Psoas muscle (tissue), 8 donors: ENCODE measurements around the gene OPA3. TPM values are rescaled to one million over a fixed set of nuclear protein-coding genes. Genes with fewer than 3 reads are reported as not detected.
A peak's percentile ranks its signal among the peaks of the same experiment; 100 is the strongest.

Experiments used
- ATAC-seq, 4 donors: fragments of 200-7000 bp; cut with Tn5 transposase; one replicate each; pipeline ENCODE4 v1.9.1; 2020; ENCODE audit warnings: moderate library complexity in 3 of 4, mild to moderate bottlenecking in 2 of 4
- DNase-seq, 2 donors: peaks; one replicate each; pipeline ENCODE4 v3.0.0-alpha.2; 2020
- H3K27ac ChIP-seq: fragments of 200-600 bp; one replicate; pipeline ENCODE4 v1.8.0; 2022
- H3K27me3 ChIP-seq, 3 donors: fragments of 200-600 bp in 1 of 3; one replicate each; pipeline versions ENCODE4 v1.6.1 to v1.8.0; 2013 to 2022; ENCODE audit warnings: low read length in 2 of 3, mild to moderate bottlenecking in 2 of 3, moderate library complexity in 1 of 3; ENCODE audit not compliant: insufficient read depth in 3 of 3
- H3K36me3 ChIP-seq, 2 donors: fragments of 200-600 bp in 1 of 2; one replicate each; pipeline versions ENCODE4 v1.6.1 to v1.8.0; 2013 to 2022; ENCODE audit warnings: low read depth in 1 of 2, mild to moderate bottlenecking in 1 of 2, moderate library complexity in 1 of 2; ENCODE audit not compliant: insufficient read depth in 1 of 2
- H3K4me1 ChIP-seq: fragments of 200-600 bp; one replicate; pipeline ENCODE4 v1.8.0; 2022
- H3K4me3 ChIP-seq: fragments of 200-600 bp; one replicate; pipeline ENCODE4 v1.8.0; 2022; ENCODE audit warnings: mild to moderate bottlenecking
- H3K9me3 ChIP-seq: fragments of 200-600 bp; one replicate; pipeline ENCODE4 v1.8.0; 2022
- WGBS, 3 donors: extraction: QIAGEN DNeasy Blood & Tissue Kit; methylation state at CpG; one replicate each; pipeline versions ENCODE4 v1.1.6 to v1.1.7; 2013; 5-methylcytosine and 5-hydroxymethylcytosine counted together
- intact Hi-C, 2 donors: fragments of 100-400 bp; cut with DNase I; formaldehyde crosslinking; loops; one replicate each; pipeline versions ENCODE4 v1.11.0 to v1.14.2; 2022
- polyA plus RNA-seq, 3 donors: library from polyadenylated mRNA; stranded (reverse); fragments of 200-250 nt; gene quantifications; one replicate each; pipeline ENCODE4 v1.2.3, GENCODE V29; 2013
- total RNA-seq, 4 donors: library from RNA; stranded (reverse); fragmentation: NEBNext Ultra II Directional in 2 of 4; extraction: Animal tissue kit (Norgen Biotek cat#: 25700) in 2 of 4; gene quantifications; one replicate each; pipeline versions ENCODE4 v1.2.1 to v1.2.4, GENCODE V29; 2021 to 2023
- TF ChIP-seq, protein P1 (sequence below): fragments of 200-600 bp; IDR thresholded peaks from one replicate; pipeline ENCODE4 v1.8.0; 2022; ENCODE audit warnings: antibody characterized with exemption
- donor health status: healthy with polysubstance abuse.
- donor health status: DM: no; HTN: no; CAD: no; lungs with moderate emphysema.
- donor health status: Bipolar disorder and iron deficiency.
- donor health status: healthy.
- donor health status: DM: yes; HTN: yes; CAD: no.
- donor health status: DM: no; HTN: no; CAD: no.
- donor health status: DM: no; HTN: no; CAD: no.
- donor health status: DM: yes; HTN: yes; CAD: no.

OPA3 gene
- total and polyA plus RNA-seq, 7 donors: 9.1 to 27.6 (median 15.8) TPM

DNA sequence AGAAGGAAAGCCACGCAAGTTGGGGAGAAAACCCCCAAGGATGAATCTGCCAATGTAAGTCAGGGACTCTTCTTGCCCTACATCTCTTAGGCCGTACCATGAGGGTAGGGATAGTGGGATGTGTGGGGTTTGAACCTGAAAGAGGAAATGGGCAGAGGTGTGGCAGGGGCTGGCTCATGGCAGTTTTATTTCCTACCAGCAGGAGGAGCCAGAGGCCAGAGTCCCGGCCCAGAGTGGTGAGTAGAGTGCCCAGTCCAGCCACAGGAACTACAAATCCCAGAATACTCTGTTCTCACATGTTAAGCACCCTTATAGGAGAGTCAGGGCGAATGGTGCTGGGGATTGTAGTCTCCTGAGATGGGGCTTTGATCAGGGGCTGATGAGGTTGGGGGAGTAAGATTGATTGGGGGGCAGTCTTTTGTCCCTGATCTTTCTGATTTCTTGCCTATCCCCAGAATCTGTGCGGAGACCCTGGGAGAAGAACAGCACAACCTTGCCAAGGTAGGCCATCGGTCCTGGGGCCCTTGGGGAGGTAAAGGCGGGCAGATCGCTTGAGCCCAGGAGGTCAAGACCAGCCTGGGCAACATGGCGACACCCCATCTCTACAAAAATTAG is 60.9 kb downstream of the OPA3 start:
- ATAC-seq: peak; percentile 91 to 98 (median 96)
- H3K36me3 ChIP-seq: peaks cover 15 to 73% of the 10 kb centered on the region in 2 donors

DNA sequence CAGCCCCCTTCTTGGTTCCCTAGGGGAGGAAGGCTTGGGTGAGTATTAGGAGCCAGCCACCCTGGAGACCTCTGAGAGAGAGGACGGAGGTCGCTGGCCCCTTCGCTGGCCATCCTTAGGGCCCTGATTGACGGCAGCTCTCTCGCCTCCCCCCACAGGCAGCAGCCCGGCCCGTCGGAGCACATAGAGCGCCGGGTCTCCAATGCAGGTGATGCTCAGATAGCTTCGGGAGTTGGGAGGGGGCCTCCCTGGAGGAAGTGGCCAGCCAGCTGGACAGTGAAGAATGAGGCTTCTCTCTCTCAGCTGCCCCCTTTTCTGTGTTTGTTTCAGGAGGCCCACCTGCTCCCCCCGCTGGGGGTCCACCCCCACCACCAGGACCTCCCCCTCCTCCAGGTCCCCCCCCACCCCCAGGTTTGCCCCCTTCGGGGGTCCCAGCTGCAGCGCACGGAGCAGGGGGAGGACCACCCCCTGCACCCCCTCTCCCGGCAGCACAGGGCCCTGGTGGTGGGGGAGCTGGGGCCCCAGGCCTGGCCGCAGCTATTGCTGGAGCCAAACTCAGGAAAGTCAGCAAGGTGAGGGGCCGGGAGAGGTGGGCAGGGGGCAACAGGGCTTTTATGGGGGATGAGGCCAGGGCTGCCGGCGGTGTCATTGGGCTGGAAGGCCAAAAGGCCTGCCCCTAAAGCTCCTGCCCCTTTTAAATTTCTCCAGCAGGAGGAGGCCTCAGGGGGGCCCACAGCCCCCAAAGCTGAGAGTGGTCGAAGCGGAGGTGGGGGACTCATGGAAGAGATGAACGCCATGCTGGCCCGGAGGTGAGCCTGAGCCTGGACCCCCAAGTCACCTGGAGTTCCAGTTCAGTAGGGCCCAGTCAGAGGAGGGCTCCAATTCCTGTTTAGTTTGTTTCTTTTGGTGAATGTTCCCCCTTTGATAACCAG is 62.3 kb downstream of the OPA3 start:
- Histone ChIP-seq H3K27me3 (no peaks in the 10 kb centered on the region), H3K27ac (no peak overlapping the region), H3K4me3 (no peak overlapping the region), H3K4me1 (peaks cover 3% of the 10 kb centered on the region), H3K9me3 (no peaks in the 10 kb centered on the region), H3K36me3 (peaks cover 15 to 81% of the 10 kb centered on the region in 2 donors)
- TF ChIP-seq, protein P1, sequence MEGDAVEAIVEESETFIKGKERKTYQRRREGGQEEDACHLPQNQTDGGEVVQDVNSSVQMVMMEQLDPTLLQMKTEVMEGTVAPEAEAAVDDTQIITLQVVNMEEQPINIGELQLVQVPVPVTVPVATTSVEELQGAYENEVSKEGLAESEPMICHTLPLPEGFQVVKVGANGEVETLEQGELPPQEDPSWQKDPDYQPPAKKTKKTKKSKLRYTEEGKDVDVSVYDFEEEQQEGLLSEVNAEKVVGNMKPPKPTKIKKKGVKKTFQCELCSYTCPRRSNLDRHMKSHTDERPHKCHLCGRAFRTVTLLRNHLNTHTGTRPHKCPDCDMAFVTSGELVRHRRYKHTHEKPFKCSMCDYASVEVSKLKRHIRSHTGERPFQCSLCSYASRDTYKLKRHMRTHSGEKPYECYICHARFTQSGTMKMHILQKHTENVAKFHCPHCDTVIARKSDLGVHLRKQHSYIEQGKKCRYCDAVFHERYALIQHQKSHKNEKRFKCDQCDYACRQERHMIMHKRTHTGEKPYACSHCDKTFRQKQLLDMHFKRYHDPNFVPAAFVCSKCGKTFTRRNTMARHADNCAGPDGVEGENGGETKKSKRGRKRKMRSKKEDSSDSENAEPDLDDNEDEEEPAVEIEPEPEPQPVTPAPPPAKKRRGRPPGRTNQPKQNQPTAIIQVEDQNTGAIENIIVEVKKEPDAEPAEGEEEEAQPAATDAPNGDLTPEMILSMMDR: no peak
- DNase-seq: peak in 1 of 2 donors; percentile 48
- intact Hi-C loops: loop anchor here (2.0 to 5.0 kb wide), 2 partner anchors 35 to 121 kb away; no protein-coding TSS in a partner anchor
- no peak for ATAC-seq
- 81 to 87% (median 85%) methylated on average over 18 to 24 of the region's 24 CpGs for WGBS, 3 donors

More for the DNA sequence above, 60.9 kb downstream of the OPA3 start:
- TF ChIP-seq, protein P1: peak; percentile 89
- DNase-seq: peak; percentile 75 to 88
- 65 to 74% (median 69%) methylated on average over 9 of the region's 9 CpGs for WGBS, 3 donors
- peak overlapping the region; percentile 59 for H3K27ac ChIP-seq
- H3K9me3 ChIP-seq: no peaks in the 10 kb centered on the region
- intact Hi-C loops: loop anchor here (1.0 to 5.0 kb wide), 3 partner anchors 34 to 119 kb away; no protein-coding TSS in a partner anchor
- peaks cover 0 to 1% (median 1%) of the 10 kb centered on the region in 3 donors for H3K27me3 ChIP-seq
- H3K4me1 ChIP-seq: peaks cover 3% of the 10 kb centered on the region
- H3K4me3 ChIP-seq: no peak overlapping the region

DNA sequence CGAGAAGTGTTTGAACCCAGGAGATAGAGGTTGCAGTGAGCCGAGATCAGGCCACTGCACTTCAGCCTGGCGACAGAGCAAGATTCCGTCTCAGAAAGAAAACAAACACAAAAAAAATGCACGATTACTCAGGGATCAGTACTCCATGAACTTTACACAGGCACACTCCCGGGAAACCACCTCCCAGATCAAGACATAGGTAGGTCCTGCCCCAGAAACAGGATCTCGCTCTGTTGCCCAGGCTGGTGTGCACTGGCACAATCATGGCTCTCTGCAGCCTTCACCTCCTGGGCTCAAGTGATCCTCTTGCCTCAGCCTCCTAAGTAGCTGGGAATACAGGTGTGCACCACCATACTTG is 66.2 kb downstream of the OPA3 start:
- Histone ChIP-seq H3K4me1 (peaks cover 10% of the 10 kb centered on the region), H3K4me3 (no peak overlapping the region), H3K36me3 (peaks cover 8 to 56% of the 10 kb centered on the region in 2 donors), H3K27me3 (no peaks in the 10 kb centered on the region), H3K27ac (no peak overlapping the region), H3K9me3 (no peaks in the 10 kb centered on the region)
- DNase-seq (no peak), ATAC-seq (no peak)
- TF ChIP-seq, protein P1: no peak
- intact Hi-C loops: no loop called here
- 85 to 93% (median 88%) methylated on average over 7 of the region's 7 CpGs for WGBS, 3 donors

DNA sequence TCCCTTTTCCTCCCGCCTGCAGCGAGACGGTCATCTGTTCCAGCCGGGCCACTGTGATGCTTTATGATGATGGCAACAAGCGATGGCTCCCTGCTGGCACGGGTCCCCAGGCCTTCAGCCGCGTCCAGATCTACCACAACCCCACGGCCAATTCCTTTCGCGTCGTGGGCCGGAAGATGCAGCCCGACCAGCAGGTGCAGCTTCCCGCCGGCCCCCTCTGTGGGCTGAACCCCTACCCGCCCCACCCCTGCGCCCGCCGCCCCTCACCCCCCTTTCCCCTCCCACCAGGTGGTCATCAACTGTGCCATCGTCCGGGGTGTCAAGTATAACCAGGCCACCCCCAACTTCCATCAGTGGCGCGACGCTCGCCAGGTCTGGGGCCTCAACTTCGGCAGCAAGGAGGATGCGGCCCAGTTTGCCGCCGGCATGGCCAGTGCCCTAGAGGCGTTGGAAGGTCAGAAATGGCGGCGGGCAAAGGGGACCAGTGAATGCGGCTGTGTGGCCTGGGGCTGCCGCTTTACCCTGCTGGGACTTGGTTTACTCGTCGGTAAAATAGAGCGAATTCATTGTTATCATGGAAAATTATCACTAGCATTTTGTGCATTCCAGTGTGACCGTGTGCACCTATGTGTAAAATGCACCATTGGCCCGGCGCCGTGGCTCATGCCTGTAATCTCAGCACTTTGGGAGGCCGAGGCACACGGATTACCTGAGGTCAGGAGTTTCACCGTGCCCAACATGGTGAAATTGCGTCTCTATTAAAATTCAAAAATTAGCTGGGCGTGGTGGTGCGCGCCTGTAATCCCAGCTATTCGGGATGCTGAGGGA is 66.7 kb downstream of the OPA3 start:
- intact Hi-C loops: no loop called here
- DNase-seq: peak in 1 of 2 donors; percentile 8
- Histone ChIP-seq H3K4me1 (peaks cover 7% of the 10 kb centered on the region), H3K4me3 (no peak overlapping the region), H3K9me3 (no peaks in the 10 kb centered on the region), H3K27me3 (no peaks in the 10 kb centered on the region), H3K27ac (no peak overlapping the region), H3K36me3 (peaks cover 8 to 50% of the 10 kb centered on the region in 2 donors)
- no peak for ATAC-seq
- TF ChIP-seq, protein P1: no peak
- WGBS, 3 donors: 78 to 82% (median 81%) methylated on average over 50 of the region's 50 CpGs
